ENCODE data around the gene BRAF. TPM values are rescaled to one million over a fixed set of nuclear protein-coding genes. Genes with fewer than 3 reads are reported as not detected.

BRAF gene
- total and polyA plus RNA-seq, 2 of the 8 experiments (the other 6 are each of a cell fraction or from before 2014, with no cell fraction given): 11.4 to 32.6 TPM

GRCh38 chr7:140945940-140946339 is 21.2 kb upstream of the BRAF start (continued):
- TF ChIP-seq CHD7 (IDR thresholded peaks at IDR 0.05; ENCODE audit: insufficient replicate concordance, low read length): no peak
- TF ChIP-seq CEBPB (IDR thresholded peaks at IDR 0.05; ENCODE audit: low read depth, low read length): no peak
- TF ChIP-seq JUN (IDR thresholded peaks at IDR 0.05; ENCODE audit: low read depth, low read length): no peak
- no peak for TF ChIP-seq TAF7 (optimal IDR thresholded peaks at IDR 0.05; ENCODE audit: borderline replicate concordance, low read depth, low read length)
- TF ChIP-seq EP300 (IDR thresholded peaks at IDR 0.05; ENCODE audit: borderline replicate concordance in 1 of 2, low read depth in 2 of 2, low read length in 2 of 2): no peak
- no peak for TF ChIP-seq SRF (IDR thresholded peaks at IDR 0.05; ENCODE audit: low read depth, low read length)
